Adrenal gland (tissue), 5 donors: ENCODE measurements around the gene ASXL2.

Source experiments
- POLR2A ChIP-seq, 2 donors: fragments of 450-650 bp; IDR thresholded peaks; one replicate each; pipeline ENCODE4 v1.6.1; 2017; ENCODE audit warnings: antibody characterized with exemption in 2 of 2, mild to moderate bottlenecking in 2 of 2, moderate library complexity in 1 of 2
- TF ChIP-seq, protein P1 (sequence below), 6 experiments: fragments of 450-650 bp in 4 of 6; fragments of 200-600 bp in 2 of 6; sonication (generic) in 1 of 6; IDR thresholded peaks; 1 replicate in 5 of 6; 2 replicates in 1 of 6; pipeline versions ENCODE4 v1.5.1 to v1.8.0; 2016 to 2021; ENCODE audit warnings: antibody characterized with exemption in 6 of 6, mild to moderate bottlenecking in 2 of 6, moderate library complexity in 1 of 6
- donor health status: DM: no; HTN: no; CAD: no.

DNA sequence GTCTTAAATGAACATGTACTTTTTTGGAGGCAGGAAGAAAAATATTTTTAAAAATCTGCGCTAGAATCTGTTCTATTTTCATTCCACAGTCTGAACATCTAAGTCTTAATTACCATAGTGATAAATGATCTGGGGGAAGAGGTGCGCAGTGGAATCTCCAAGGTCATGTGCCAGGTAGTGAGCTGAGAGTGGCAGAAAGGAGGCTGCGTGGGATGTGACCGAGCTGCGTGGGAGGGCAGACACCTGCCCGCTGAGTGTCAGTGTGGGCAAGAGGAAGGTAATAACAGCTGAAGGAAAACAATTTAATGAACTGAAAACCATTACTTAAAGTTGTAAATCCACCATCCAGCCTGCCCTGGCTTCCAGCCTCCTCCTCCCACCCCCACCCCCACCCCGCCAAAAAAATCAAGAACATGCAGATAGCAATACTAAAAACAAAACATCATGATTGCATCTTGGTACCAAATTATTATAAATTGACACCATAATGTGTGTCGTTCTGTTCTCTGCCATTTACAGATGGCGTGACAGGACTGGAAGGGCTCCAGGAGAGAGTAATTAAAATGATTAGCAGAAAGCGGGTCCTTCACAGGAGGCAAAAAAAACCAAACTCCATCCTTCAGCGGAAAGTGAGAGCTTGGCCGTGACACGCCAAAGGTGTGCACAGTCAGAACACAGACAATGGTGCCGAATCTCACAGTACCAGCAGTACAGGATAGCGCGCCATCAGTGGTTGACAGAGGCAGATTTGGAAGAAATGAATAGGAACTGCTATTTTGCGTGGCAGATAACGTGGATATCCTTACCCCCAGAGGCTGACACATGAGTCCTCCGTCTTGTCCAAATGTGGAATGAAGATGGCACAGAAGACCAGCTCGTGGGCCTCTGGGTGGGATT, 193.5 kb downstream of the ASXL2 start:
- TF ChIP-seq, protein P1, sequence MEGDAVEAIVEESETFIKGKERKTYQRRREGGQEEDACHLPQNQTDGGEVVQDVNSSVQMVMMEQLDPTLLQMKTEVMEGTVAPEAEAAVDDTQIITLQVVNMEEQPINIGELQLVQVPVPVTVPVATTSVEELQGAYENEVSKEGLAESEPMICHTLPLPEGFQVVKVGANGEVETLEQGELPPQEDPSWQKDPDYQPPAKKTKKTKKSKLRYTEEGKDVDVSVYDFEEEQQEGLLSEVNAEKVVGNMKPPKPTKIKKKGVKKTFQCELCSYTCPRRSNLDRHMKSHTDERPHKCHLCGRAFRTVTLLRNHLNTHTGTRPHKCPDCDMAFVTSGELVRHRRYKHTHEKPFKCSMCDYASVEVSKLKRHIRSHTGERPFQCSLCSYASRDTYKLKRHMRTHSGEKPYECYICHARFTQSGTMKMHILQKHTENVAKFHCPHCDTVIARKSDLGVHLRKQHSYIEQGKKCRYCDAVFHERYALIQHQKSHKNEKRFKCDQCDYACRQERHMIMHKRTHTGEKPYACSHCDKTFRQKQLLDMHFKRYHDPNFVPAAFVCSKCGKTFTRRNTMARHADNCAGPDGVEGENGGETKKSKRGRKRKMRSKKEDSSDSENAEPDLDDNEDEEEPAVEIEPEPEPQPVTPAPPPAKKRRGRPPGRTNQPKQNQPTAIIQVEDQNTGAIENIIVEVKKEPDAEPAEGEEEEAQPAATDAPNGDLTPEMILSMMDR (IDR thresholded peaks at IDR 0.05) = no peak
- no peak for TF ChIP-seq POLR2A (IDR thresholded peaks at IDR 0.05)
